ENCODE measurements around the gene EVX2. TPM values are rescaled to one million over a fixed set of nuclear protein-coding genes. Genes with fewer than 3 reads are reported as not detected.

EVX2 gene
- total and polyA plus RNA-seq, 4 donors, result not detected

DNA sequence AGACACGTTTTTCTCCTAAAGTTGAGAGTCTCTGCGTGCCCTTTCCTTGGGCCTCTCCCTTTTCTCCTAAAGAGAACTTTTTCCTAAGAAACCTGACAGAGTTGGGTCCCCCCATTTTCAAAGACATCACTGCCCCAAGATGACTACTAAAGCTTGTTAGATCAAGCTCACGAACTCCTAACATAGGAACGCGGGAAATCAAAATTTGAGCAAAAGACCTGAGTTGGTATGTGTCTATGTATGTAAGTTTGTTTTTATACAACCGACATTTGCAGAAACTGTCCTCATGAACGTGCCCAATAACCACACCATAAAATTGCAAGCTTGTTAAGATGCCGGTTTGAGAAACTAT lies 10.1 kb upstream of the EVX2 start:
- 7% methylated on average over 8 of the region's 8 CpGs for WGBS
- no peak overlapping the region for H3K27ac ChIP-seq (ENCODE audit: low read depth in 1 of 2, low read length in 2 of 2)
- no peak for TF ChIP-seq YY1 (IDR thresholded peaks at IDR 0.05)
- TF ChIP-seq CTCF (IDR thresholded peaks at IDR 0.05; ENCODE audit: low read depth, low read length, missing input control), result no peak
- TF ChIP-seq RXRA (IDR thresholded peaks at IDR 0.05), result no peak
- no peak for TF ChIP-seq FOXA2 (IDR thresholded peaks at IDR 0.05)
- TF ChIP-seq SP1 (IDR thresholded peaks at IDR 0.05), result no peak
- TF ChIP-seq JUND (IDR thresholded peaks at IDR 0.05), result no peak
- TF ChIP-seq TAF1 (conservative IDR thresholded peaks at IDR 0.05), result no peak
- TF ChIP-seq, protein P1, sequence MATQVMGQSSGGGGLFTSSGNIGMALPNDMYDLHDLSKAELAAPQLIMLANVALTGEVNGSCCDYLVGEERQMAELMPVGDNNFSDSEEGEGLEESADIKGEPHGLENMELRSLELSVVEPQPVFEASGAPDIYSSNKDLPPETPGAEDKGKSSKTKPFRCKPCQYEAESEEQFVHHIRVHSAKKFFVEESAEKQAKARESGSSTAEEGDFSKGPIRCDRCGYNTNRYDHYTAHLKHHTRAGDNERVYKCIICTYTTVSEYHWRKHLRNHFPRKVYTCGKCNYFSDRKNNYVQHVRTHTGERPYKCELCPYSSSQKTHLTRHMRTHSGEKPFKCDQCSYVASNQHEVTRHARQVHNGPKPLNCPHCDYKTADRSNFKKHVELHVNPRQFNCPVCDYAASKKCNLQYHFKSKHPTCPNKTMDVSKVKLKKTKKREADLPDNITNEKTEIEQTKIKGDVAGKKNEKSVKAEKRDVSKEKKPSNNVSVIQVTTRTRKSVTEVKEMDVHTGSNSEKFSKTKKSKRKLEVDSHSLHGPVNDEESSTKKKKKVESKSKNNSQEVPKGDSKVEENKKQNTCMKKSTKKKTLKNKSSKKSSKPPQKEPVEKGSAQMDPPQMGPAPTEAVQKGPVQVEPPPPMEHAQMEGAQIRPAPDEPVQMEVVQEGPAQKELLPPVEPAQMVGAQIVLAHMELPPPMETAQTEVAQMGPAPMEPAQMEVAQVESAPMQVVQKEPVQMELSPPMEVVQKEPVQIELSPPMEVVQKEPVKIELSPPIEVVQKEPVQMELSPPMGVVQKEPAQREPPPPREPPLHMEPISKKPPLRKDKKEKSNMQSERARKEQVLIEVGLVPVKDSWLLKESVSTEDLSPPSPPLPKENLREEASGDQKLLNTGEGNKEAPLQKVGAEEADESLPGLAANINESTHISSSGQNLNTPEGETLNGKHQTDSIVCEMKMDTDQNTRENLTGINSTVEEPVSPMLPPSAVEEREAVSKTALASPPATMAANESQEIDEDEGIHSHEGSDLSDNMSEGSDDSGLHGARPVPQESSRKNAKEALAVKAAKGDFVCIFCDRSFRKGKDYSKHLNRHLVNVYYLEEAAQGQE (IDR thresholded peaks at IDR 0.05), result no peak
- no peak for TF ChIP-seq NR2F2 (IDR thresholded peaks at IDR 0.05)
- no peak for TF ChIP-seq FOXA1 (IDR thresholded peaks at IDR 0.05)
- H3K4me3 ChIP-seq (ENCODE audit: low read depth in 1 of 3, low read length in 3 of 3), result no peak overlapping the region
- H3K36me3 ChIP-seq (ENCODE audit: control insufficient read depth in 4 of 4, insufficient read depth in 3 of 4, low read depth in 1 of 4, low read length in 3 of 4), result no peaks in the 10 kb centered on the region
- no peak for DNase-seq (ENCODE audit: low spot score)
- H3K4me1 ChIP-seq (ENCODE audit: control insufficient read depth in 4 of 4, insufficient read depth in 4 of 4, low read length in 3 of 4), result peaks cover 9 to 24% (median 18%) of the 10 kb centered on the region in 4 donors
- H3K9me3 ChIP-seq (ENCODE audit: control insufficient read depth in 4 of 4, low read length in 3 of 4), result peaks cover 0 to 4% (median 2%) of the 10 kb centered on the region in 4 donors
- H3K27me3 ChIP-seq (ENCODE audit: control insufficient read depth in 4 of 4, insufficient read depth in 4 of 4, low read length in 3 of 4), result peaks cover 10 to 54% (median 25%) of the 10 kb centered on the region in 4 donors
- no peak overlapping the region for H3K9ac ChIP-seq (ENCODE audit: low read depth in 1 of 2, low read length in 2 of 2)

DNA sequence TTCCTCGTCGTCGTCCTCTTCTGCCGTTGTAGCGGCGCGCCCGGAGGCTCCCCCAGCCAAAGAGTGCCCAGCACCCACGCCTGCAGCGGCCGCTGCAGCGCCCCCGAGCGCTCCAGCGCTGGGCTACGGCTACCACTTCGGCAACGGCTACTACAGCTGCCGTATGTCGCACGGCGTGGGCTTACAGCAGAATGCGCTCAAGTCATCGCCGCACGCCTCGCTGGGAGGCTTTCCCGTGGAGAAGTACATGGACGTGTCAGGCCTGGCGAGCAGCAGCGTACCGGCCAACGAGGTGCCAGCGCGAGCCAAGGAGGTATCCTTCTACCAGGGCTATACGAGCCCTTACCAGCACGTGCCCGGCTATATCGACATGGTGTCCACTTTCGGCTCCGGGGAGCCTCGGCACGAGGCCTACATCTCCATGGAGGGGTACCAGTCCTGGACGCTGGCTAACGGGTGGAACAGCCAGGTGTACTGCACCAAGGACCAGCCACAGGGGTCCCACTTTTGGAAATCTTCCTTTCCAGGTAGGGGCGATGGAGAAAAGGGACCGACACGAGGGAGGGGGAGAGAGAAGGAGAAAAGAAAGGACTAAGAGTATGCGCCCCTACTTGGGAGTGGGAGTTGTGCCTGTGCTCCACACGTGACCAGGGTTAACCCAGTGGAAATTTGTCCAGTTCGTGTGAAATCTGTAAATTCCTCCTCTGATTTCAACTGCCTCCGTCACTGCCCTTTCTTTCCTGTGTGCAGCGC lies 9.6 kb upstream of the EVX2 start:
- Histone ChIP-seq H3K27ac (ENCODE audit: low read depth in 1 of 2, low read length in 2 of 2) (no peak overlapping the region), H3K36me3 (ENCODE audit: control insufficient read depth in 4 of 4, insufficient read depth in 3 of 4, low read depth in 1 of 4, low read length in 3 of 4) (no peaks in the 10 kb centered on the region), H3K4me3 (ENCODE audit: low read depth in 1 of 3, low read length in 3 of 3) (peak overlapping the region in 1 of 3 donors; percentile 42), H3K4me1 (ENCODE audit: control insufficient read depth in 4 of 4, insufficient read depth in 4 of 4, low read length in 3 of 4) (peaks cover 9 to 27% (median 21%) of the 10 kb centered on the region in 4 donors), H3K9me3 (ENCODE audit: control insufficient read depth in 4 of 4, low read length in 3 of 4) (peaks cover 0 to 4% (median 2%) of the 10 kb centered on the region in 4 donors), H3K9ac (ENCODE audit: low read depth in 1 of 2, low read length in 2 of 2) (no peak overlapping the region), H3K27me3 (ENCODE audit: control insufficient read depth in 4 of 4, insufficient read depth in 4 of 4, low read length in 3 of 4) (peaks cover 8 to 54% (median 26%) of the 10 kb centered on the region in 4 donors)
- TF ChIP-seq FOXA1 (IDR thresholded peaks at IDR 0.05), result no peak
- TF ChIP-seq EGR1 (IDR thresholded peaks at IDR 0.05; ENCODE audit: low read depth in 2 of 2), result no peak
- TF ChIP-seq, protein P1 (IDR thresholded peaks at IDR 0.05), result no peak
- TF ChIP-seq, protein P2, sequence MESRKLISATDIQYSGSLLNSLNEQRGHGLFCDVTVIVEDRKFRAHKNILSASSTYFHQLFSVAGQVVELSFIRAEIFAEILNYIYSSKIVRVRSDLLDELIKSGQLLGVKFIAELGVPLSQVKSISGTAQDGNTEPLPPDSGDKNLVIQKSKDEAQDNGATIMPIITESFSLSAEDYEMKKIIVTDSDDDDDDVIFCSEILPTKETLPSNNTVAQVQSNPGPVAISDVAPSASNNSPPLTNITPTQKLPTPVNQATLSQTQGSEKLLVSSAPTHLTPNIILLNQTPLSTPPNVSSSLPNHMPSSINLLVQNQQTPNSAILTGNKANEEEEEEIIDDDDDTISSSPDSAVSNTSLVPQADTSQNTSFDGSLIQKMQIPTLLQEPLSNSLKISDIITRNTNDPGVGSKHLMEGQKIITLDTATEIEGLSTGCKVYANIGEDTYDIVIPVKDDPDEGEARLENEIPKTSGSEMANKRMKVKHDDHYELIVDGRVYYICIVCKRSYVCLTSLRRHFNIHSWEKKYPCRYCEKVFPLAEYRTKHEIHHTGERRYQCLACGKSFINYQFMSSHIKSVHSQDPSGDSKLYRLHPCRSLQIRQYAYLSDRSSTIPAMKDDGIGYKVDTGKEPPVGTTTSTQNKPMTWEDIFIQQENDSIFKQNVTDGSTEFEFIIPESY (IDR thresholded peaks at IDR 0.05), result no peak
- no peak for TF ChIP-seq HNF4G (IDR thresholded peaks at IDR 0.05)
- TF ChIP-seq, protein P3, sequence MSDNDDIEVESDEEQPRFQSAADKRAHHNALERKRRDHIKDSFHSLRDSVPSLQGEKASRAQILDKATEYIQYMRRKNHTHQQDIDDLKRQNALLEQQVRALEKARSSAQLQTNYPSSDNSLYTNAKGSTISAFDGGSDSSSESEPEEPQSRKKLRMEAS (IDR thresholded peaks at IDR 0.05), result no peak
- TF ChIP-seq NR2F2 (IDR thresholded peaks at IDR 0.05), result no peak
- DNase-seq (ENCODE audit: low spot score), result no peak
- WGBS, result 5% methylated on average over 53 of the region's 53 CpGs

Data from liver (tissue), 9 donors.